H1 (cell line): Measurements from ENCODE around the gene MS4A7. TPM values are rescaled to one million over a fixed set of nuclear protein-coding genes. Genes with fewer than 3 reads are reported as not detected.

Experiments used
- CTCF ChIA-PET: fragments of 300-600 bp; sonication (Branson Sonifier 250); formaldehyde crosslinking; loops from one replicate; lab custom pipeline; 2021; ENCODE audit not compliant: partially characterized antibody; lab: Charles Lee
- POLR2A ChIA-PET: fragments of 300-600 bp; sonication (Branson Sonifier 250); formaldehyde crosslinking; loops from one replicate; lab custom pipeline; 2021; ENCODE audit warnings: inconsistent platforms; ENCODE audit not compliant: partially characterized antibody; lab: Charles Lee
- DNase-seq, 2 experiments: peaks; one replicate each; pipeline versions ENCODE4 v3.0.0 to v3.0.0-alpha.2; 2010 to 2022; ENCODE audit warnings: low spot score in 2 of 2, low read depth in 1 of 2, mixed read lengths in 1 of 2
- FAIRE-seq: peaks from 2 replicates; lab custom pipeline; 2011; peaks lifted over from hg19 to GRCh38; lab: Jason Lieb, UNC
- H2AFZ ChIP-seq: 2 replicates; pipeline ENCODE4 v1.8.1; 2012; ENCODE audit warnings: low read length, inconsistent platforms
- H2AK5ac ChIP-seq: 2 replicates; pipeline ENCODE4 v1.6.1; 2013; ENCODE audit warnings: low read depth, low read length
- H2BK120ac ChIP-seq: replicated peaks from 2 replicates; pipeline ENCODE3; 2013; ENCODE audit warnings: low read depth, low read length, inconsistent platforms
- H2BK12ac ChIP-seq: 2 replicates; pipeline ENCODE4 v1.6.1; 2013; ENCODE audit warnings: low read depth, low read length
- H2BK15ac ChIP-seq: 2 replicates; pipeline ENCODE4 v1.6.1; 2013; ENCODE audit warnings: low read length
- H2BK20ac ChIP-seq: 2 replicates; pipeline ENCODE4 v1.6.1; 2013; ENCODE audit warnings: low read length
- H2BK5ac ChIP-seq: 2 replicates; pipeline ENCODE4 v1.6.1; 2013; ENCODE audit warnings: low read depth, low read length
- H3K14ac ChIP-seq: 2 replicates; pipeline ENCODE4 v1.6.1; 2013; ENCODE audit warnings: inconsistent platforms; ENCODE audit not compliant: insufficient read length
- H3K18ac ChIP-seq: 2 replicates; pipeline ENCODE4 v1.6.1; 2013; ENCODE audit warnings: low read length; ENCODE audit errors: extremely low read depth
- H3K23ac ChIP-seq: 2 replicates; pipeline ENCODE4 v1.6.1; 2013; ENCODE audit warnings: inconsistent platforms; ENCODE audit not compliant: insufficient read length
- H3K23me2 ChIP-seq: 2 replicates; pipeline ENCODE4 v1.6.1; 2013; ENCODE audit warnings: low read depth, low read length
- H3K27ac ChIP-seq: 2 replicates; pipeline ENCODE4 v1.6.1; 2011; ENCODE audit warnings: low read depth, low read length, inconsistent platforms
- H3K27me3 ChIP-seq, 4 experiments: replicated peaks in 1 of 4; 1 replicate in 1 of 4; 2 replicates in 3 of 4; pipeline versions ENCODE4 v1.6.1 to v1.8.1; 2011 to 2013; ENCODE audit warnings: low read length in 3 of 4, mild to moderate bottlenecking in 3 of 4, inconsistent platforms in 2 of 4, mixed read lengths in 2 of 4, moderate library complexity in 1 of 4; ENCODE audit not compliant: control insufficient read depth in 3 of 4, insufficient read depth in 3 of 4; ENCODE audit errors: extremely low read depth in 1 of 4
- H3K36me3 ChIP-seq, 4 experiments: 2 replicates each; pipeline versions ENCODE4 v1.6.1 to v1.8.1; 2011 to 2013; ENCODE audit warnings: mild to moderate bottlenecking in 4 of 4, low read length in 3 of 4, moderate library complexity in 2 of 4, control low read depth in 1 of 4, inconsistent platforms in 1 of 4; ENCODE audit not compliant: insufficient read depth in 4 of 4, control insufficient read depth in 2 of 4
- H3K4ac ChIP-seq: replicated peaks from 2 replicates; pipeline ENCODE3; 2013; ENCODE audit warnings: low read length, low read depth, mixed read lengths, inconsistent platforms; ENCODE audit not compliant: insufficient read length
- H3K4me1 ChIP-seq, 4 experiments: replicated peaks in 1 of 4; 1 replicate in 1 of 4; 2 replicates in 3 of 4; pipeline versions ENCODE4 v1.6.1 to v1.8.1; 2011 to 2013; ENCODE audit warnings: low read length in 3 of 4, inconsistent platforms in 2 of 4, mixed read lengths in 1 of 4; ENCODE audit not compliant: insufficient read depth in 4 of 4, control insufficient read depth in 3 of 4
- H3K4me2 ChIP-seq, 2 experiments: 2 replicates each; pipeline versions ENCODE4 v1.6.1 to v1.8.1; 2011 to 2013; ENCODE audit warnings: low read depth in 2 of 2, low read length in 2 of 2, control low read depth in 1 of 2, inconsistent platforms in 1 of 2, mild to moderate bottlenecking in 1 of 2; ENCODE audit not compliant: insufficient read depth in 1 of 2
- H3K4me3 ChIP-seq, 4 experiments: fragments of 200-600, 300-600 bp in 1 of 4; sonication (generic), shearing (Covaris generic), sonication (Bioruptor Twin) in 1 of 4; 2 replicates each; pipeline versions ENCODE4 v1.5.1 to v1.8.1; 2011 to 2016; ENCODE audit warnings: low read length in 4 of 4, low read depth in 3 of 4, control low read depth in 2 of 4, inconsistent platforms in 2 of 4, mild to moderate bottlenecking in 2 of 4, mixed read lengths in 1 of 4, moderate library complexity in 1 of 4; ENCODE audit not compliant: insufficient read depth in 2 of 4; ENCODE audit errors: extremely low read depth in 1 of 4
- H3K56ac ChIP-seq: replicated peaks from 2 replicates; pipeline ENCODE3; 2013; ENCODE audit warnings: low read depth, mild to moderate bottlenecking, mixed read lengths, low read length, inconsistent platforms; ENCODE audit not compliant: insufficient read length
- H3K79me1 ChIP-seq: 2 replicates; pipeline ENCODE4 v1.6.1; 2013; ENCODE audit warnings: low read depth, low read length, control low read depth
- H3K79me2 ChIP-seq, 2 experiments: 2 replicates each; pipeline versions ENCODE4 v1.6.1 to v1.8.1; 2012 to 2013; ENCODE audit warnings: low read length in 2 of 2, mild to moderate bottlenecking in 2 of 2, inconsistent platforms in 1 of 2; ENCODE audit not compliant: insufficient read depth in 2 of 2, control insufficient read depth in 1 of 2
- H3K9ac ChIP-seq, 4 experiments: replicated peaks in 1 of 4; 1 replicate in 1 of 4; 2 replicates in 3 of 4; pipeline versions ENCODE4 v1.6.1 to v1.8.1; 2011 to 2013; ENCODE audit warnings: low read depth in 3 of 4, low read length in 3 of 4, control low read depth in 2 of 4, mild to moderate bottlenecking in 2 of 4, moderate library complexity in 2 of 4, inconsistent platforms in 1 of 4; ENCODE audit errors: extremely low read depth in 1 of 4
- H3K9me3 ChIP-seq, 2 experiments: 2 replicates each; pipeline versions ENCODE4 v1.6.1 to v1.8.1; 2012 to 2013; ENCODE audit warnings: mild to moderate bottlenecking in 2 of 2, moderate library complexity in 2 of 2, control low read depth in 1 of 2, inconsistent platforms in 1 of 2, low read depth in 1 of 2, low read length in 1 of 2, mixed read lengths in 1 of 2; ENCODE audit not compliant: insufficient read depth in 2 of 2
- H4K20me1 ChIP-seq, 2 experiments: replicated peaks in 1 of 2; 2 replicates each; pipeline versions ENCODE3 to v1.8.1; 2011 to 2013; ENCODE audit warnings: inconsistent platforms in 2 of 2, low read length in 2 of 2, mild to moderate bottlenecking in 1 of 2; ENCODE audit not compliant: insufficient read depth in 2 of 2, control insufficient read depth in 1 of 2
- H4K5ac ChIP-seq: 2 replicates; pipeline ENCODE4 v1.6.1; 2013; ENCODE audit warnings: low read length, low read depth, mixed read lengths, inconsistent platforms; ENCODE audit not compliant: insufficient read length
- H4K8ac ChIP-seq: 2 replicates; pipeline ENCODE4 v1.8.0; 2013; ENCODE audit warnings: mild to moderate bottlenecking, moderate library complexity, low read length, inconsistent platforms; ENCODE audit not compliant: insufficient read depth; ENCODE audit errors: extremely low read depth
- H4K91ac ChIP-seq: replicated peaks from 2 replicates; pipeline ENCODE3; 2013; ENCODE audit warnings: low read length, mixed read lengths, inconsistent platforms; ENCODE audit not compliant: insufficient read length
- CBX5 ChIP-seq: fragments of 300-800, 300-1000 bp; sonication (generic); IDR thresholded peaks from 2 replicates; pipeline ENCODE4 v1.7.1; 2016; ENCODE audit warnings: antibody characterized with exemption, low read length, low read depth
- CHD2 ChIP-seq: IDR thresholded peaks from 2 replicates; pipeline ENCODE4 v1.6.1; 2012; ENCODE audit warnings: low read length, improper control_type of control experiment
- EZH2 ChIP-seq: fragments of 200-600 bp; sonication (generic); IDR thresholded peaks from 2 replicates; pipeline ENCODE4 v1.7.1; 2012; ENCODE audit warnings: low read depth, mild to moderate bottlenecking, moderate library complexity, low read length, inconsistent platforms; ENCODE audit not compliant: severe bottlenecking
- GABPA ChIP-seq: IDR thresholded peaks from 2 replicates; pipeline ENCODE4 v1.6.1; 2011; ENCODE audit warnings: mild to moderate bottlenecking, low read length, moderate library complexity, borderline replicate concordance; ENCODE audit not compliant: insufficient read depth
- KDM1A ChIP-seq: fragments of 200-600, 300-600 bp; sonication (generic); IDR thresholded peaks from 2 replicates; pipeline ENCODE4 v1.7.1; 2016; ENCODE audit warnings: mild to moderate bottlenecking, low read length, borderline replicate concordance
- NANOG ChIP-seq: IDR thresholded peaks from 2 replicates; pipeline ENCODE4 v1.6.1; 2011; ENCODE audit warnings: low read length, low read depth, mild to moderate bottlenecking, inconsistent platforms; ENCODE audit not compliant: insufficient read depth, poor library complexity, severe bottlenecking
- POLR2A ChIP-seq, 2 experiments: IDR thresholded peaks; 1 replicate in 1 of 2; 2 replicates in 1 of 2; pipeline ENCODE4 v1.6.1; 2011; ENCODE audit warnings: low read depth in 2 of 2, low read length in 2 of 2, mild to moderate bottlenecking in 2 of 2; ENCODE audit errors: control extremely low read depth in 1 of 2
- RFX5 ChIP-seq: IDR thresholded peaks from 2 replicates; pipeline ENCODE4 v1.6.1; 2011; ENCODE audit warnings: low read depth, low read length, improper control_type of control experiment, borderline replicate concordance
- TBP ChIP-seq: IDR thresholded peaks from 2 replicates; pipeline ENCODE4 v1.6.1; 2011; ENCODE audit warnings: low read depth, low read length, improper control_type of control experiment
- WGBS, 2 experiments: shearing (Covaris generic) in 1 of 2; methylation state at CpG; one replicate each; pipeline versions ENCODE4 v1.1.6 to v1.1.7; 2013 to 2015; ENCODE audit warnings: low lambda C conversion rate in 2 of 2, mixed read lengths in 2 of 2, inconsistent platforms in 1 of 2, low coverage in 1 of 2, missing lambda C conversion rate in 1 of 2; ENCODE audit not compliant: insufficient replicate concordance in 2 of 2, insufficient coverage in 1 of 2, insufficient read length in 1 of 2; ENCODE audit errors: extremely low coverage in 1 of 2, missing lambda C conversion rate in 1 of 2; 5-methylcytosine and 5-hydroxymethylcytosine counted together
- polyA plus RNA-seq, 7 experiments: library from polyadenylated mRNA; depleted of rRNA in 3 of 7; stranded (reverse) in 5 of 7; unstranded in 2 of 7; fragments of >200 nt in 5 of 7; fragments of 200-250 nt in 2 of 7; gene quantifications; 1 replicate in 5 of 7; 2 replicates in 1 of 7; 4 replicates in 1 of 7; pipeline versions ENCODE4 v1.2.1 to v1.2.3, GENCODE V29; 2011 to 2013; ENCODE audit warnings: missing spikeins in 2 of 7, mixed read lengths in 2 of 7
- total RNA-seq: library from RNA; stranded (reverse); fragmentation: NEBNext Ultra II Directional; extraction: Animal tissue kit (Norgen Biotek cat#: 25700); gene quantifications from 2 replicates; pipeline ENCODE4 v1.2.1, GENCODE V29; 2021
- TF ChIP-seq, protein P1 (sequence below): IDR thresholded peaks from 2 replicates; pipeline ENCODE4 v1.6.1; 2011; ENCODE audit warnings: low read depth, mild to moderate bottlenecking, low read length; ENCODE audit not compliant: insufficient read depth
- TF ChIP-seq, protein P2 (sequence below), 3 experiments: IDR thresholded peaks; 1 replicate in 2 of 3; 2 replicates in 1 of 3; pipeline versions ENCODE4 v1.5.1 to v1.6.1; 2011; ENCODE audit warnings: low read length in 3 of 3, mild to moderate bottlenecking in 3 of 3, inconsistent platforms in 2 of 3, low read depth in 1 of 3, moderate library complexity in 1 of 3; ENCODE audit not compliant: insufficient read depth in 1 of 3; ENCODE audit errors: control extremely low read depth in 1 of 3

MS4A7 gene
- total and polyA plus RNA-seq, 2 of the 8 experiments (the other 6 are each of a cell fraction or from before 2014, with no cell fraction given): not detected

DNA sequence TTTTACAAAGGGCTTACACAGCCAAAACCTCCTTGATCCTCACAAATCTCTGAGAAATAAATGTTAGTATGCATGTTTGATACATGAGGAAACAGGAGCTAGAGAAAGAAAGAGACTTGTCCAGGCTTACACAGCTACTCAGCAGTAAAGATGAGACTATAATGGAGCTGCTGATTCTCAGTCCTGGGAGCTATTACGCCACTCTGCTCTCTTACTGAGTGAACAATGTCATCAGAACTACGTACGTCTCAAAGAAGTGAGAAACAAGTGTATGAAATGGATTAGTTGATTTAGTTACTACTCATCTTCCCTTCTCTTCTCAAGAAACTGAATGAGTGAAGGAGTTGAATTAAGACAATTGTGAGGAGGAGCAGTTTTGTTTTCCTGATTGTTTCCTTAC lies 39.0 kb upstream of the MS4A7 start:
- CTCF ChIA-PET: interaction anchor here (0.6 to 1.7 kb wide), 6 partner anchors 9 to 1041 kb away, joined by 3 to 7 read pairs (median 3); no protein-coding TSS in a partner anchor
- H3K9ac ChIP-seq: no peak overlapping the region
- TF ChIP-seq, protein P1, sequence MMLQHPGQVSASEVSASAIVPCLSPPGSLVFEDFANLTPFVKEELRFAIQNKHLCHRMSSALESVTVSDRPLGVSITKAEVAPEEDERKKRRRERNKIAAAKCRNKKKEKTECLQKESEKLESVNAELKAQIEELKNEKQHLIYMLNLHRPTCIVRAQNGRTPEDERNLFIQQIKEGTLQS: no peak
- TF ChIP-seq TBP: no peak
- TF ChIP-seq NANOG: no peak
- TF ChIP-seq CHD2: no peak
- no peak for TF ChIP-seq POLR2A (IDR thresholded peaks at IDR 0.05; ENCODE audit: control extremely low read depth in 1 of 2, low read depth in 2 of 2, low read length in 2 of 2)
- no peak for TF ChIP-seq CBX5
- TF ChIP-seq KDM1A: no peak
- TF ChIP-seq, protein P2, sequence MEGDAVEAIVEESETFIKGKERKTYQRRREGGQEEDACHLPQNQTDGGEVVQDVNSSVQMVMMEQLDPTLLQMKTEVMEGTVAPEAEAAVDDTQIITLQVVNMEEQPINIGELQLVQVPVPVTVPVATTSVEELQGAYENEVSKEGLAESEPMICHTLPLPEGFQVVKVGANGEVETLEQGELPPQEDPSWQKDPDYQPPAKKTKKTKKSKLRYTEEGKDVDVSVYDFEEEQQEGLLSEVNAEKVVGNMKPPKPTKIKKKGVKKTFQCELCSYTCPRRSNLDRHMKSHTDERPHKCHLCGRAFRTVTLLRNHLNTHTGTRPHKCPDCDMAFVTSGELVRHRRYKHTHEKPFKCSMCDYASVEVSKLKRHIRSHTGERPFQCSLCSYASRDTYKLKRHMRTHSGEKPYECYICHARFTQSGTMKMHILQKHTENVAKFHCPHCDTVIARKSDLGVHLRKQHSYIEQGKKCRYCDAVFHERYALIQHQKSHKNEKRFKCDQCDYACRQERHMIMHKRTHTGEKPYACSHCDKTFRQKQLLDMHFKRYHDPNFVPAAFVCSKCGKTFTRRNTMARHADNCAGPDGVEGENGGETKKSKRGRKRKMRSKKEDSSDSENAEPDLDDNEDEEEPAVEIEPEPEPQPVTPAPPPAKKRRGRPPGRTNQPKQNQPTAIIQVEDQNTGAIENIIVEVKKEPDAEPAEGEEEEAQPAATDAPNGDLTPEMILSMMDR (IDR thresholded peaks at IDR 0.05; ENCODE audit: control extremely low read depth in 1 of 3, insufficient read depth in 1 of 3, low read depth in 1 of 3, low read length in 3 of 3): no peak
- no peak for TF ChIP-seq RFX5
- TF ChIP-seq GABPA: no peak
- no peak for TF ChIP-seq EZH2

More for the DNA sequence above, 39.0 kb upstream of the MS4A7 start:
- no peak for FAIRE-seq
- Histone ChIP-seq H3K23ac (no peak overlapping the region), H3K4me2 (no peak overlapping the region), H3K4me1 (peaks cover 0 to 4% (median 0%) of the 10 kb centered on the region in 4 experiments; a peak in 3 of 7 replicates), H3K79me1 (no peaks in the 10 kb centered on the region), H4K91ac (no peak overlapping the region), H3K27ac (no peak overlapping the region), H3K36me3 (no peaks in the 10 kb centered on the region), H2BK12ac (no peak overlapping the region), H3K79me2 (no peaks in the 10 kb centered on the region), H3K18ac (no peak overlapping the region), H3K14ac (no peak overlapping the region), H4K5ac (no peak overlapping the region), H4K20me1 (no peaks in the 10 kb centered on the region), H3K4me3 (no peak overlapping the region), H3K4ac (no peak overlapping the region), H4K8ac (no peak overlapping the region), H3K9me3 (no peaks in the 10 kb centered on the region), H2BK120ac (no peak overlapping the region), H2BK5ac (no peak overlapping the region), H2BK20ac (no peak overlapping the region), H2AK5ac (no peak overlapping the region), H2BK15ac (no peak overlapping the region), H2AFZ (0 out of 2 replicates have a peak overlapping the region, but pooled peaks have one; percentile 39), H3K27me3 (no peaks in the 10 kb centered on the region), H3K56ac (no peak overlapping the region), H3K23me2 (no peaks in the 10 kb centered on the region)
- no peak for DNase-seq
- 69% methylated on average over 3 of the region's 3 CpGs; no CpG with 5 or more reads in 1 of the 2 experiments for WGBS, 2 experiments
- POLR2A ChIA-PET: no interaction called here
